Activated CD4-positive, alpha-beta T cell treated with anti-CD3 and anti-CD28 coated beads, Interleukin-2, Interleukin-4, amounts not matched to agents 100 ng/mL and 50 ng/mL, durations not matched to agents 16 hours and 8 hours (primary cell): ENCODE measurements around the gene ACTR10.

ENCODE experiments used
- DNase-seq: peaks from one replicate; pipeline ENCODE4 v3.0.0-alpha.2; 2020; ENCODE audit warnings: low spot score

Gene ACTR10

DNA sequence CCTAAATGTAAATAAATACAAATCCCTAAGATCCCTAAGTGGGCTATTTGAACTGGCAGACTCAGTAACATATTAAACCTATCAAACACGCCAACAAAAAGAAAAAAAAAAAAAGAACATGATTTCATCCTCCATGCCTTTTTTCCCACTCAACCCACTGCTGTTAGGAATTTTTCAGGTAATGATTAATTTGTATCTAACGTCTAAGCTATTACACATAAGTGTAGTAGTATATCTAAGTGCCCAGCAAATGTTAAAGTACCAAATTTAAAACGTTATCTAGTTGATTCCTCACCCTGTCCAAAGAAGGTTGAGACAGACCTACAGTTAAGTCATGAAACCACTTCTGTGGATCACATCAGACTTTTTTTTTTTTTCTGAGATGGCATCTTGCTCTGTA, 82.0 kb downstream of the ACTR10 start:
- no peak for DNase-seq

DNA sequence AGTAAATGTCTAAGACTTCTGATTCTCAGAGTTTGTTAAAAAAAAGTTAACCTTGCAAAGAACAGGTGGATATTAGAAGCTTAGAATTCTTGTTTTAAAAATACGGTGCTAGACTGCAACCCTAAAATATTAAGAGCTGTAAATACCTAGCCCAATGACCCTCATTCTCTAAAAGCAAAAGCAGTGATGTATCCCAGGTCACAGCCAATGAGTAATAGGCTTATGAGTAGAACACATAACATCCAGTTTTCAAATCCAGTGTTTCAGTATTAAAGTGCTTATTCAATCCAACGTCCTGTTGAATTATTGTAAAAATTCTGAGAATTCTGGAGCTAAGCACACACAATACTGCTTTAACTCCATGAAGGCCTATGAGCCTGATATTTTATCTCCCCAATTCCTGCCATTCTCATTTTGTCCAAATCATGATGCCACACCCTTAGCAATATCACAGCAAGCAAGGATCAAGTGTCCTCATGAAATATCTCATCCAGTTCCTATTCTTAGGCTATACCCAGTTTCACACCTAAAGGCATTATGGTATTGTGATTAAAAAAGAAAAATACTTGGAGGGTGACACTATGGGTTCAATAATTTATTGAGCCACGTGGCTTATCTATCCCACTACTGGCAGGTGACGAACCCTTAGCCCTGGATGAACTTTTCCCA, 83.1 kb downstream of the ACTR10 start:
- DNase-seq, result no peak

- DNase-seq, result no peak
Observed at GRCh38 chr14:58283730-58284129, 83.8 kb downstream of the ACTR10 start.

DNA sequence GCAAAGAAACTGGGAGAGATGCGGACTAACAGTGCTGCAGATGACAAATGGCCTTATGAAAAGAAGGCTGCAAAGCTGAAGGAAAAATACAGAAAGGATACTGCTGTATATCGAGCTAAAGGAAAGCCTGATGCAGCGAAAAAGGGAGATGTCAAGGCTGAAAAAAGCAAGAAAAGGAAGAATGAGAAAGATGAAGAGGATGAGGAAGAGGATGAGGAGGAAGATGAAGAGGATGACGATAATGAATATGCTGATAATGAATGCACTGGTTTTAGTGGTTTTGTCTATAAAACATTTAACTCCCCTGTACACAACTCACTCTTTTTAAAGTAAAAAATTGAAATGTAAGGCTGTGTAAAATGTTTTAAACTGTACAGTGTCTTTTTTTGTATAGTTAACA, 85.2 kb downstream of the ACTR10 start:
- DNase-seq, result no peak
